NCI-H1694 treated with DMSO at 0.1 percent for 48 hours (cell line): ENCODE data around the gene FRMD4A.
"Not testable (repeated sequence)": the region's sequence is repeated elsewhere in the genome, so short reads cannot be mapped to it uniquely, and the experiment has no call there.

ENCODE experiments used
- DNase-seq: peaks from one replicate; lab custom pipeline; 2025; lab: John Stamatoyannopoulos, UW

Gene FRMD4A

GRCh38 chr10:14099885-14100284 lies 230.8 kb downstream of the FRMD4A start:
- no peak for DNase-seq

GRCh38 chr10:14093730-14094484 lies 236.8 kb downstream of the FRMD4A start:
- peak; percentile 85 for DNase-seq

GRCh38 chr10:14092799-14093198 lies 237.9 kb downstream of the FRMD4A start:
- no peak for DNase-seq

DNA sequence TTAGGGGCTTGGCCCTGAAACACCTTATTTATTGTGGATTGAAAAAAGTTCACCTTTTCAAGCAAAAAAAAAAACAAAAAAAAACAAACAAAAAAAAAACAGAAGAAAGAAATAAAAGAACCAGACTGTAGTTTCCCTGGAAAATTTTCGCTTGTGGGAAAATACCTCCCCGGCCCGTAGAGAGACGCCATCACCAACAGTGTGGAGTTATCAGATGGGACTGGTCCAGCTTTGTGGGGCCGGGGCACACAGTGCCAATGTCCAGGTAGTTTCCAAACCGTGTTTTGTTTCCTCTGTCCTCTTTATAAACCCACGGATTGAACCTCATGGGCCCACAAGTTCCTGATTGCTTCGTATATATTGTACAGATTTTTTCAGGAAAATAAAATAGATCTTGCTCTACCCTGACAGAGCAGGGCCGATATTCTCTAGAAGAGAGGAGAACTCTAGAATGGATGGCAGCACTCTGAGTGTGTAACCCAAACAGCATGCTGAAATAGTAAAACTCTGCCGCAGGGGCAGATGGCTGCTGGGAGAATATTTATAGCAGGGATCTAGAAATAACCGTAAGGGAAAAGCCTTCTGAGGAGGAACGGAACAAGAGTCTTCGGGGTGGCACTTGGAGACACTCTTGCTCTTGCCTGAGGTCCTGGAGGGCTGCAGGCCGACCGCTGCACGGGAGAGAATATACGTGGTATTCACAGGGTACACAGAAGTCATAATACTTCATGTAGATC lies 241.0 kb downstream of the FRMD4A start:
- DNase-seq = no peak

GRCh38 chr10:14087566-14087965 lies 243.2 kb downstream of the FRMD4A start:
- DNase-seq = no peak

- no peak for DNase-seq
These were observed 244.1 kb downstream of the FRMD4A start for GRCh38 chr10:14086596-14086995.

- DNase-seq = no peak
These were observed 245.8 kb downstream of the FRMD4A start for GRCh38 chr10:14084875-14085274.

DNA sequence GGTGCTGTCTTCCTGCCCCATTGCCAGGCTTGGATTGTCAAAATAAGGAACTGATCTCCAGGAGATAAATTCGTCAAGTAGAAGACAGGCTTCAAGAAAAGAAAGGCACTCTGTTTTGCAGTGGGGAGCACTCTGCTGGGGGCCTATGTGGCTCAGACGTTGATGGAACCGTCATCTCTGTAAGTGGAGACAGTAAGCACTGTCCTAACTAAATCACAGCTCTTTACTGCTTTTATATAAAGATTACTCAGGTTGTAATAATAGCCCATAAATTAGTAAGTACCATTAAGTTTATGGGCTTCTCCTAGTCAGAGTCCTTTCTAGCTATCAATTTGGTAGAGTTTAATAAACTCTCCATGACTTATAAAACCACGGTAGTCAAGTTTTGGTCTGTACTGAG lies 249.9 kb downstream of the FRMD4A start:
- no peak for DNase-seq

- no peak for DNase-seq
These were observed 253.3 kb downstream of the FRMD4A start for GRCh38 chr10:14077430-14077829.

- peak; percentile 61 for DNase-seq
These were observed 256.5 kb downstream of the FRMD4A start for GRCh38 chr10:14074062-14074884.

DNA sequence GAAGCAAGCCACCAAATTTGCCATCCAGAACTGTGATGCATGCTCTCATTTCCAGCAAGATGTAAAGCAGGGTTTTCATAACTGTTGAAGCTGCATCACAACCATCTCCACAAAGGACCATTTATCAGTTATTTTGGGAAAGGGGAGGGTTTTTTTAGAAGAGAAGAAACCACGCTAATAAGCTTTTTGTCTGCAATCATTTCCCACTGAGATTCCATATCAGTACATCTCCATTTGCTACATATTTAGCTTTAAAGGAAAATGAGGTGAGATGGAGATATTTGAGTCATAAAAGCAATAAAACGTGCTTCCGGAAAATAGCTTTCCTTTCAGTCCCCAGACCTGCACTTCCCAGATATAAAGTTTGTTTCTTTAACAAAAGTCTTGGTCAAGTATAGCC lies 258.2 kb downstream of the FRMD4A start:
- DNase-seq = no peak

- no peak for DNase-seq
These were observed 258.8 kb downstream of the FRMD4A start for GRCh38 chr10:14071956-14072355.

GRCh38 chr10:14068601-14069250 lies 262.0 kb downstream of the FRMD4A start:
- no peak for DNase-seq

- not testable (repeated sequence) for DNase-seq
These were observed 263.1 kb downstream of the FRMD4A start for GRCh38 chr10:14067638-14068037.

- no peak for DNase-seq
These were observed 264.6 kb downstream of the FRMD4A start for GRCh38 chr10:14066106-14066505.

- no peak for DNase-seq
These were observed 267.0 kb downstream of the FRMD4A start for GRCh38 chr10:14063531-14064285.

- DNase-seq = no peak
These were observed 268.0 kb downstream of the FRMD4A start for GRCh38 chr10:14062528-14063260.

- no peak for DNase-seq
These were observed 270.2 kb downstream of the FRMD4A start for GRCh38 chr10:14060320-14061070.

GRCh38 chr10:14056610-14057332 lies 274.0 kb downstream of the FRMD4A start:
- peak; percentile 79 for DNase-seq
